HG03469 (cell line): ENCODE measurements around the gene KPTN.
"Not testable (repeated sequence)": the region's sequence is repeated elsewhere in the genome, so short reads cannot be mapped to it uniquely, and the experiment has no call there.

Source experiments
- ATAC-seq: cut with Tn5 transposase; IDR thresholded peaks from one replicate; pipeline ENCODE4 v1.9.1; 2021; ENCODE audit warnings: mild to moderate bottlenecking, moderate library complexity, moderate number of reproducible peaks; ENCODE audit not compliant: unreplicated experiment

KPTN gene

GRCh38 chr19:47492571-47493377 is 8.8 kb upstream of the KPTN start:
- no peak for ATAC-seq

DNA sequence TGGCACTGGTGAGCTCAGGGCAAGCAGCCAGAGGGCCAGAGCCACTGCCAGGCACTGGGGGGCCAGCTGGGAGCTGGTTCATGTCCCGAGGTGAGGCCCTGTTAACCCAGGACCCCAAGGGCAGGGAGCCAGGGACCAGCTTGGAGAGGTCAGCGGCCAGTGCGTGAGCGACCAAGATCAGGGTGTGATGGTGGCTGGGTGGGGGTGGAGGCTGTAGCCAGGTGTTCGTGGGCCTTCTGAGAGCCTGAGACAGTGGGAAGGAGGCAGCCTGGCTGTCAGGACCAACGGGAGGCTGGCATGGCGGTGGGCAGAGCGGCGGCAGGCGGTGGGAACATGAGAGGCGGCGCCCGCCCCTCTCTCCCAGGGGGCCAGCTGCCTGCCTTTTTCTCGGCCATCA is 8.1 kb upstream of the KPTN start:
- no peak for ATAC-seq

DNA sequence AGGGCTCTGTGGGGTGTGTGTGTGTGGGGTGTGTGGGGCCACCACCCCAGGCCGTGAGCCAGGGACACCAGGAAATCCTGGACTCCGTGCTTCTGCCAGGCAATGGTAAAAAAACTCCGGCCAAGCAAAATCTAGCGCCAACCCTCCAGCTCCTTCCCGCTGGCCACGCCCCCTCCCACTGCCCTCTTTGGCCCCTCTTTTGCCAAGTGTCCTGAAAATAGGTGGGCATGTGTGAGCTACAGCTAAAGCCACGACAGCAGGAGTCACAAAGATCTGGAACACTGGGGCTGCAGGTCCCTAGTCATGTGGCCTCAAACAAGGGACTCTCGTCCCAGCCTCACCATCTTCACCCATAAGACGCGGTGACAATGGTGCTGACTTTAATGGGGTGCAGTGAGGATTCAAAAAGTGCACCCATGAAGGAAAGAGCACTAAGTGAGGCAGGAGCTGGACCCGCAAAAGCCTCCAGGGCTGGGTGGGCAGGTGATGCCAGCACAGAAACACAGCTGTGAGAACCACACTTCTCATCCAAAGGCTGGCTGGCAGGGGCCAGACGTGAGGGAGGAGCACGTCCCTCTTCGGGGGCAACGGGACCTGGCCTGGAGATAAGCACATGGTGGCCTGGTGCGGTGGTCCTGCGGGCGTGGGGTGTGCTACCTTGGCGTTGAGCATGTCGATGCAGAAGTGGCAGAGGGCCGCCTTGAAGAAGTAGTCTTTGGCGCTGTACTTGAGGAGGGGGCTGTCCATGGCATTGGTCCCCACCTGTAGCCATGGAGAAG is 7.5 kb upstream of the KPTN start:
- no peak for ATAC-seq

GRCh38 chr19:47490847-47491246 is 6.8 kb upstream of the KPTN start:
- no peak for ATAC-seq

DNA sequence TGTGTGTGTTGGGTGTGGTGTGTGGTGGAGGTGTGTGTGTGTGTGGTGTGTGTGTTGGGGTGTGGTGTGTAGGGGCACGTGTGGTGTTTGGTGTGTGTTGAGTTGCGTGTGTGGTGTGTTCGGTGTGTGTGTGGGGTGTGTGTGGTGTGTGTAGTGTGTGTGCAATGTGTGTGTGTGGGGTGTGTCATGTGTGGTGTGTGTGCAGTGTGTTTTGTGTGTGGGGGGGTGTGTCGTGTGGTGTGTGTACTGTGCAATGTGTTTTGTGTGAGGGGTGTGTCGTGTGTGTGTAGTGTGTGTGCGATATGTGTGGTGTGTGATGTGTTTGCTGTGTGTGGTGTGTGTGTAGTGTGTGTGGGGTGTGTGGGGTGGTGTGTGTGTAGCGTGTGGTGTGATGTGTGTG is 6.0 kb upstream of the KPTN start:
- no peak for ATAC-seq

GRCh38 chr19:47489072-47489914 is 5.3 kb upstream of the KPTN start:
- no peak for ATAC-seq

DNA sequence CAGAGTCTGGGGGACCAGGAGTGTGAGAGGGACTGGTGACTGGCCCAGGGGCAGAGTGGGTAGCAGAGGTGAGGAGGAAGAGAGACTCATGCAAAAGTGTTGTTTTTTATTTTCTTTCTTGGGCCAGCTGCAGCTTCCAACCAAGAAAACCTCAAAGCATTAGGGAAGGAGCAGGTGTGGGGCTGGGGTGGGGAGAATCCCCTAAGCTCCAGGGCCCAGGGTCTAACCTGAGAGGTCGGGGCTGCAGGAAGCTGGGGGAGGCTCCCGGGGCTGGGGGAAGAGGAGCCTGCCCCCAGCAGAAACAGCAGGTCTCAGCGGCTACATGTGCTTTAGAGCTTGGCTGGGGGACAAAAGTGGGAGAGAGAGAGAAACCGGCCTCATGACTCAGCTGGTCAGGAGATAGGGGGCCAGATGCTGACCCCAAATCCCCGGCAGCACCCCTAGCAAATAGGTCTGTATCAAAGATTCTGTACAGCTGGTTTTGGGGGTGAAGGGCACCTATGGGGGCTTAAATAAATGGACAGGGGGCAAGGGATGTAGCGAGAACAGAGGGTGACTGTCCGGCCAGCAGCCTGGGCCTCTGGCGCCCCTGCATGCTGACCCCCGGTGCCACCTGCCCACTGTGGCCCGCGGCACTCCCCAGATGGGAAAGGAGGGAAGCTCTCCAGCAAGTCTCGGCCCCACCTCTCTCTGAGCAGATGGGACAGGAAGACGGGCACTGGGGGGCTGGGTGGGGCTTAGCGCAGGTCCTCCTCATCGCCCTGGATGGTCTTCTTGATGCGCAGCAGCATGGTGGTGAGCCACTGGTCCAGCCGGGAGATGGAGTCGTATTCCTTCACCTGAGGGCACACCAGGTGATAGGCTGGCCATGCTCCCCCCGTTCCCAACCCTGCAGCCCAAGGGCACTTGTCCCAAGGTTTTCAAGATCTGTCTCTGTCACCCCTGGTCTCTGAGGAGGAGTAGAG is 3.8 kb upstream of the KPTN start:
- no peak for ATAC-seq

GRCh38 chr19:47486900-47487299 is 2.9 kb upstream of the KPTN start:
- ATAC-seq = no peak

DNA sequence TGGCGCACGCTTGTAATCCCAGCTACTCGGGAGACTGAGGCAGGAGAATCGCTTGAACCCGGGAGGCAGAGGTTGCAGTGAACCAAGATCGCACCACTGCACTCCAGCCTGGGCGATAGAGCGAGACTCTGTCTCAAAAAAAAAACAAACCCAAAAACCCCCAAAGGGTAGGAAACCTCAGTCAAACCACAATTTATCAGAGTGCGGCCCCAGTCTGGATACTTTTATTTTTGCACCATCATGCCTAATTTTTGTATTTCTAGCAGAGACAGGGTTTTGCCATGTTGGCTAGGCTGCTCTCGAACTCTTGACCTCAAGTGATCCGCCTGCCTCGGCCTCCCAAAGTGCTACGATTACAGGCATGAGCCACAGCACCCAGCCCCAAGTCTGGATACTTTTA is 2.2 kb upstream of the KPTN start:
- ATAC-seq = not testable (repeated sequence)

- no peak for ATAC-seq
Measured at GRCh38 chr19:47485210-47485609, 1.2 kb upstream of the KPTN start.

GRCh38 chr19:47483200-47483599 is 819 bp downstream of the KPTN start:
- no peak for ATAC-seq

DNA sequence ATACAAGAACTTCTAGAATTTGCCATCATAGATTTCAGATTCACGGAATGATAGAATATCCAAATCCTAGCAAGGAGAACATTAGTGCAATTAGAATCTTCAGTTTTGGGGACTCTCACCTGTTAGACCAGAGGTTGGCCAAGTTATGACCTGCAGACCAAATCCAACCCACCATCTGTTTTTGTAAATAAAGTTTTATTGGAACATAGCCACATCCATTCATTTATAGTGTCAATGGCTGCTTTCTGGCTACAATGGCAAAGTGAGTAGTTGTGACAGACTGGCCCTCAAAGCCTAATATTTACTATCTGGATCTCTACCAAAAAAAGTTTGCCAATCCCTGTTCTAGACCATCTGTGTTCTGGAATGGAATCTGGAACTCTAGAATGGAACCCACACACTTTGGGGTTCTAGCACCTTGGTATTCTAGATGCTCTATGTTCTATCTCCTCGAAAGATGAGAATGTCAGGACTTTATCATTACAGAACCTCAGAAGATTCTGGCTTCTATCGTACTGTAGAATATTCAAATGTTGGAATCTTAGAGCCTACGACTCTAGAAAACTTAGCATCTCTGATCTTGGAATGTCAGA is 2.5 kb downstream of the KPTN start:
- no peak for ATAC-seq

- ATAC-seq = no peak
Measured at GRCh38 chr19:47480658-47481057, 3.4 kb downstream of the KPTN start.

DNA sequence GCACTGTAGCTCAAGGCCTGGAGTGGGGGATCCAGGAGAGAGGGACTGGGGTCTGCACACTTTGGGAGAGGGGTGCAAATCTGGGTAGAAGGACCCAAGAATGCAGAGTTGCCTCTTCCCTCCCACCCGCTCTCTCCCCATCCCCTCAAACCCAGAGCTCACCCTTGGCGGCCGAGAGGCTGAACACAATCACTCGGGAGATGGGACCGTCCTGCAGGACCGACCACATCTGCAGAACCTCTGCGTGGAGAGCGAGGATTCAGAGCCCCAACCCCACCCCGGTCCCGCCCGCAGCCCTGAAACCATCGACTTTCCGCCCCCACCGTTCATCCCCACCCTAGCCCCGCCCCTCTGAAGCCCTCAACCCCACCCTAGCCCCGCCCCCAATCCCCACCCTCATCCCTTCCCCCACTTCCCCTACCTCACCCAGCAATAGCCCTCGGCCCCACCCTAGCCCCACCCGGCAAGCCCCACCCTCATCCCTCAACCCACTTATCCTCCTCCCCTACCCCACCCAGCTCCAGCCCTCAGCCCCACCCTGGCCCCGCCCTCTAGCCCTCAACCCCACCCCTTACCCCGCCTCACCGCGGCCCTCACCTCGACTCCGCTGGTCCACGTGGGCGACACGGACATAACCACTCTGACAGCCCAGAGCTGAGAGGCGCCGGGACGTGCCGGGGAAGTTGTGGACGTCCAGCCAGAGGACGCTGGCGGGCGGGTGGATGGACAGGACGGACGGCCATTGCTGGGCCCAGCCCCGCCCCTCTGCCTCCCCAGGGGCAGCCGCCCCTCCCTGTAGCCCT is 4.1 kb downstream of the KPTN start:
- ATAC-seq = no peak

GRCh38 chr19:47476438-47476972 is 7.5 kb downstream of the KPTN start:
- no peak for ATAC-seq

DNA sequence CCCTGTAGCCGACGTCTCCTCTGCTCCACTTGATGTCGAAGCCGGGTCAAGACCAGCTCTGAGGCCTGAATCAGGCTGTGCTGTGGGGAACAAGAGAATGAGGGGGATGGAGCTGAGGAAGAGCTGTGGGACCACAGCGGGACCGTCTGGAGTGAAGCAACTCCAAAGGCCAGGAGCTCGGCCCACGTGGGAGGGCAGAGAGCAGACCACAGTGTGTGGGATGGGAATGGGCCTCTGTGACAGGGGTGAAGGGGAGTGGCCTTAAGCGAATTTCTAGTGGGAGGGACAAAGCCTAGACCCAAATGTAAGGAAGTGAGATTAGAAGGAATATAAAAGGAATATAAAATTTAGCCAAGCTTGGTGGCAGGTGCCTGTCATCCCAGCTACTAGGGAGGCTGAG is 8.6 kb downstream of the KPTN start:
- ATAC-seq = no peak

DNA sequence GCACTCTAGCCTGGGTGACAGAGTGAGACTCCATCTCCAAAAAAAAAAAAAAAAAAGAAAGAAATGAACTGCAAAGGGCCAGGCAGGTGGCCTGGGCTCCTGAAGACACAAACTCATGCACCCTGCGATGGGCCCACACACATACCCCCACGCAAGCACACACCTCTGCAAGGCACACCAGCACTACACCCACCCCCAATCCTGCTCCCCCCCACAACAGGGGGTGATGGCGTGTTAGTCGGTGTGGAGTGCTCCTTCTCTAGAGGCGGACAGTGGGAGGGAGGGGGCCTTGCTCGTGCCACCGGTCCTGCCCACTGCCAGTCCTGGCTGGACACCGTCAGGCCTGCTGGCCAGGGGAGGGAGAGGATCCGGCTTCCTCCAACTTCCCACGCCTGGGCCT is 10.7 kb downstream of the KPTN start:
- no peak for ATAC-seq

GRCh38 chr19:47471733-47472457 is 12.1 kb downstream of the KPTN start, which contains the start of gene SLC8A2:
Gene SLC8A2 (minus strand): TSS chr19:47471893. CDS start chr19:47466403, 5,490 bp downstream.
- no peak for ATAC-seq
